CD4-positive, alpha-beta T cell treated with Interleukin-2 at 100 ng/mL for 4 hours (primary cell): Measurements from ENCODE around the gene MGAT5.

Experiments used
- DNase-seq: peaks from one replicate; pipeline ENCODE4 v3.0.0-alpha.2; 2020; ENCODE audit warnings: low spot score

The MGAT5 gene

GRCh38 chr2:134367213-134367612 lies 113.3 kb downstream of the MGAT5 start:
- DNase-seq: no peak

- DNase-seq: no peak
These were observed 114.3 kb downstream of the MGAT5 start for GRCh38 chr2:134368009-134368817.

- DNase-seq: no peak
These were observed 115.5 kb downstream of the MGAT5 start for GRCh38 chr2:134369220-134369902.

GRCh38 chr2:134370655-134371445 lies 117.0 kb downstream of the MGAT5 start:
- DNase-seq: no peak

- no peak for DNase-seq
These were observed 118.3 kb downstream of the MGAT5 start for GRCh38 chr2:134372141-134372540.

- DNase-seq: no peak
These were observed 118.8 kb downstream of the MGAT5 start for GRCh38 chr2:134372611-134373131.

GRCh38 chr2:134375935-134376334 lies 122.1 kb downstream of the MGAT5 start:
- DNase-seq: no peak

- no peak for DNase-seq
These were observed 123.9 kb downstream of the MGAT5 start for GRCh38 chr2:134377730-134378129.

GRCh38 chr2:134379293-134379692 lies 125.4 kb downstream of the MGAT5 start:
- DNase-seq: no peak

GRCh38 chr2:134379722-134380121 lies 125.8 kb downstream of the MGAT5 start:
- no peak for DNase-seq

- DNase-seq: no peak
These were observed 127.3 kb downstream of the MGAT5 start for GRCh38 chr2:134381141-134381540.

- no peak for DNase-seq
These were observed 130.3 kb downstream of the MGAT5 start for GRCh38 chr2:134384131-134384530.

GRCh38 chr2:134385195-134385594 lies 131.3 kb downstream of the MGAT5 start:
- DNase-seq: no peak

GRCh38 chr2:134386310-134386709 lies 132.4 kb downstream of the MGAT5 start:
- DNase-seq: no peak

GRCh38 chr2:134389381-134389780 lies 135.5 kb downstream of the MGAT5 start:
- DNase-seq: no peak

GRCh38 chr2:134391751-134392160 lies 137.9 kb downstream of the MGAT5 start:
- DNase-seq: peak; percentile 30

- no peak for DNase-seq
These were observed 138.7 kb downstream of the MGAT5 start for GRCh38 chr2:134392442-134393074.

- DNase-seq: no peak
These were observed 139.2 kb downstream of the MGAT5 start for GRCh38 chr2:134393075-134393461.

- DNase-seq: no peak
These were observed 141.9 kb downstream of the MGAT5 start for GRCh38 chr2:134395779-134396178.

GRCh38 chr2:134396493-134396892 lies 142.6 kb downstream of the MGAT5 start:
- DNase-seq: no peak

GRCh38 chr2:134397146-134397896 lies 143.4 kb downstream of the MGAT5 start:
- no peak for DNase-seq
